Left renal cortex interstitium (tissue), 4 donors: ENCODE results near the gene CCDC88A. TPM values are rescaled to one million over a fixed set of nuclear protein-coding genes. Genes with fewer than 3 reads are reported as not detected.
"Not testable (repeated sequence)": the region's sequence is repeated elsewhere in the genome, so short reads cannot be mapped to it uniquely, and the experiment has no call there.

ENCODE experiments used
- DNase-seq, 4 donors: peaks; one replicate each; pipeline ENCODE4 v3.0.0-alpha.2; 2013; ENCODE audit warnings: low read depth in 4 of 4, low spot score in 2 of 4, missing footprints in 1 of 4
- polyA plus RNA-seq, 4 donors: library from polyadenylated mRNA; unstranded; fragments of 120-200 nt; gene quantifications; one replicate each; pipeline ENCODE4 v1.2.1, GENCODE V29; 2013; ENCODE audit not compliant: insufficient read length in 4 of 4

CCDC88A gene, protein sequence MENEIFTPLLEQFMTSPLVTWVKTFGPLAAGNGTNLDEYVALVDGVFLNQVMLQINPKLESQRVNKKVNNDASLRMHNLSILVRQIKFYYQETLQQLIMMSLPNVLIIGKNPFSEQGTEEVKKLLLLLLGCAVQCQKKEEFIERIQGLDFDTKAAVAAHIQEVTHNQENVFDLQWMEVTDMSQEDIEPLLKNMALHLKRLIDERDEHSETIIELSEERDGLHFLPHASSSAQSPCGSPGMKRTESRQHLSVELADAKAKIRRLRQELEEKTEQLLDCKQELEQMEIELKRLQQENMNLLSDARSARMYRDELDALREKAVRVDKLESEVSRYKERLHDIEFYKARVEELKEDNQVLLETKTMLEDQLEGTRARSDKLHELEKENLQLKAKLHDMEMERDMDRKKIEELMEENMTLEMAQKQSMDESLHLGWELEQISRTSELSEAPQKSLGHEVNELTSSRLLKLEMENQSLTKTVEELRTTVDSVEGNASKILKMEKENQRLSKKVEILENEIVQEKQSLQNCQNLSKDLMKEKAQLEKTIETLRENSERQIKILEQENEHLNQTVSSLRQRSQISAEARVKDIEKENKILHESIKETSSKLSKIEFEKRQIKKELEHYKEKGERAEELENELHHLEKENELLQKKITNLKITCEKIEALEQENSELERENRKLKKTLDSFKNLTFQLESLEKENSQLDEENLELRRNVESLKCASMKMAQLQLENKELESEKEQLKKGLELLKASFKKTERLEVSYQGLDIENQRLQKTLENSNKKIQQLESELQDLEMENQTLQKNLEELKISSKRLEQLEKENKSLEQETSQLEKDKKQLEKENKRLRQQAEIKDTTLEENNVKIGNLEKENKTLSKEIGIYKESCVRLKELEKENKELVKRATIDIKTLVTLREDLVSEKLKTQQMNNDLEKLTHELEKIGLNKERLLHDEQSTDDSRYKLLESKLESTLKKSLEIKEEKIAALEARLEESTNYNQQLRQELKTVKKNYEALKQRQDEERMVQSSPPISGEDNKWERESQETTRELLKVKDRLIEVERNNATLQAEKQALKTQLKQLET (N-terminal part only)
- 10 to 100 TPM; 50.0 to 89.2 (median 64.6) TPM for polyA plus RNA-seq

DNA sequence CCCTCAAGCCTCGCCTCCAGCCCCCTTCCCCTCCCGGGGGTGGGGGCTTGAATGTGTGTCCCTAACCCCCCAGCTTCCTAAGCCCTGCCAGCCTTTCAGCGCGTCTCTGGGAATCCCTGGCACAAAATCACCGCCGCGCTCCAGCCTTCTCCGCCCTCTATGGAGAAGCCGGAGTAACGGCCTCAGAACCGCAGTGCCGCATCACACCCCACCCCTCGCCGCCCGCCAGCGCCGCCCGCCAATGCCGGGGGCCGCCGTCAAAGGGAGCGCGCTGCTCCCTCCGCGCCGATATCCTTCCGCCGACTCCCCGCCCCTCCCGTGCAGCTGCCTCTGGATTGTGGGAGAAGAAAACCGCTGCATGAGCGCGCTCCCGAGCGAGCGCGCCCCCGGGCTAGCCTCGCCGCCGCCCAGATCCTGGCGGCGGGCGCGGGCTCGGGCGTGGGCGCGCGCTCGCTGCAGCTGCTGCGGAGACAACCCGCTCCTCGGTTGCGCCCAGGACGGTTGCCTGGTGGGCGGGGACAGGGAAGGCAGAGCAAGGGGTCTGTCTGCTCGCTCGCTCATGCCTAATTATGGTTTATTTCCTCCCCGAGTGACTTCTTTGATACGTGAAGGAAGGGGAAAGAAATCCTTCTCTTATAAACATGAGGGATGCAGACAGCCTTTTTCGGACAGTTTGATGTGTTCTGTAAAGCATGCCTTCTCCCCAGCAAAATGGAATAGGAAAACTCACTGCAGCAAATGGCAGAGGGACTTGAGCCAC is at the start of gene CCDC88A:
Gene CCDC88A (minus strand): TSS at position 178 of the 760 bp plus-strand sequence. CDS start 777 bp downstream, outside the sequence.
- peak; percentile 87 to 97 (median 96) for DNase-seq

DNA sequence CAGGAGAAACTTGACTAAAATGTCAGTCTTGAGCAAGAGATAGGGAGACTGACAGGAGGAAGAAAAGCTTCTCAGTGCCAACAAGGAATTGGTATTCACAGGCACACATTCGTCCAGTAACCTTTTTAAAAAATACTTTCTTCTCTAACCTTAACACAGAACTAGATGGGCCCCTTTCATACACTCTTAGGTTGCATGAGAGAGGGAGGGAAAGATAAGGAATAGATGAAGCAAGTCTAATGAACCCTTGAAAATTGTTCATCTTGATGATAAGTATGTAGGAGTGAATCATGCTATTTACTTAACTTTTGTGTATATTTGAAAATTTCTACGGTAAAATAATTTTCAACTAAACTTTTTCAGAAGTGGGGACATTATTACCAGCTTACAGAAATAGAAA is 42.0 kb upstream of the CCDC88A start:
- no peak for DNase-seq

DNA sequence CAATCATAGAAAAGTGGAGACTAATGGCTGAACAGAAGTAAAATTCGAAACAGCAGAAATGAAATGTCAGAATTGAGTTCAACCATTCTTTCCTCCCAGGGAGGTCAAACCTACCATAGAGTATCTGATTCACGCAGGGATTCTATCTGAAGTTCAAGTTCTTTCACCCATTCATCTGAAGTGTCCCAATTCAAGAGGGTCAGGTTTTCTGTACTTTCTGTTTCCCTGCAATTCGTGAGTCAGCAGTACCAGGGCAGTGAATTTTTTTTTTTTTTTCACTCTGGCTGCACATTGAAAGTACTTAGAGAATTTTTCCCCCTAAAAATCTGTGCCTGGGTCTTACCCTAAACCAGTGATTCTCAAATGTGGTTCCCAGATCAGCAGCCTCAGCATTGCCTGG is 40.9 kb upstream of the CCDC88A start:
- DNase-seq: no peak

DNA sequence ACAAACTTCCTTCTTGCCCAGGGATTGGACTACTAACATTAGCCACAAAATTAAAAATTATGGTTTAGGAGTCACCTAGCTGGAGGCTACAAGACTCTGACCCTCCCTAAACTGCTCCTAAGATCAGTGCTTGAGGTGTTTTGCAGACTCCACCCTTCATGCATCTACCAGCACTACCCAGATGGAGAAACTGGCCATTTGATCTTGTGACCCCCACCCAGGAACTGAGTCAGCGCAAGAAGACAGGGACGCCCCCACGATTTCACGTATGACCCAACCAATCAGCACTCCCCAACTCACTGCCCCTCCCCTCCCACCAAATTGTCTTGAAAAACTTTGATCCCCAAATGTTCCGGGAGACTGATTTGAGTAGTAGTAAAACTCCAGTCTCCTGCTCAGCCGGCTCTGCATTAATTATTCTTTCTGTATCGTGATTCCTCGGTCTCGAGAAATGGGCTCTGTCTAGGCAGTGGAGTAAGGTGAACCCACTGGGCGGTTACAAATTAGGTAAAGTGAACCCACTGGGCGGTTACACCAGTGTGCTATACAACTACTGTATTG is 40.1 kb upstream of the CCDC88A start:
- no peak for DNase-seq

DNA sequence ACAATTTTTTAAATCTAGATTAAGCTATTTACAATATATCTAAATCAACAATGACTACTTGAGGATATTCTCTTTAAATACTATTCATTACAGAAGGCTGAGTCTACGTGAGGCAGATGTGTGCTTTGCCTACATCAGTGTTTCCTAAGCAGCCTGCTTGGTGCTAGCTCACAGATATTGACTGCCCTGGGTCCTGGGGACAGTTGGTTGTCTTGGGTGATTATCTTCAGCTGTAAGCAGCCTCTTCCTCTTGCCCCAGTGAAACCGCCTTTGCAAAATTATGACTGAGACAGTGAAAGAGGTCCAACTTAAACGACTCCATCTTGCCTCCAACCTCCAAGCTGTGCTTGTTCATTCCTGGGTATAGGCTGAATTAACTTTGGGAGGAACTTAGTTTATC is 39.6 kb upstream of the CCDC88A start:
- DNase-seq: no peak

DNA sequence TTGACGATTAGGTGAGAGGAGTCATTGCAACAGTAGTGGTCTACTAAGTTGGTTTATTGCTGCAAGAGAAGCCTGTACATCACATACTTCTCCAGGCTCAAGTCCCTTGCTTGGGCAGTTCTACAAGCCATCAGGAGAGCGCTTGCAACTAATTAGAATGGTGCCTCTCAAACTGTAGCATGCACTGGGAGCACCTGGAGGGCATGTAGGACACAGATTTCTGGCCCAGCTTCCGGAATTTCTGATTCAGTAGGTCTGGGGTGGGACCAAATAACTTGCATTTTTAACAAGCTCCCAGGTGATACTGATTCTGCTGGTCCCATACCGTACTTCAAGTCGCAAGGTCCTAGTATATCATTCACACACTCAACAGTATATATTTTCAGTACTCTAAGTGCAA is 34.5 kb upstream of the CCDC88A start:
- DNase-seq: no peak

DNA sequence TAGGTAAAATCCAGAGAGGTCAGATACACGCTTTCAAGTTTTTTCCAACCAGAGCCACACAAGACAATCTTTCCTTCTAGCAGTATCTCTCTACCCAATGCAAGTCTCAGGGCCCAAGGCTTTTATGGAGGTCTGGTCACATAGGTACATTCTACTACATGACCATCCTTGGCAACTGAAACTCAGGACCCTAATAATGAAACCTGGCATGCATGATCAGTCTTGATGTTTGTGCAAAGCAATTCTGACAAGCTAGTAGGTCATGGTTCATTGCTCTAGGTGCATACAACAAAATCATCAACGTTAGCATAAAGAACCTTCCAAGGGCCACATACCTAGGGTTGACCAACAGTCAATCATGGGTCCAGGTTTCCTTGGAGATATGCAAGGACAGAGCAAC is 33.2 kb upstream of the CCDC88A start:
- no peak for DNase-seq

DNA sequence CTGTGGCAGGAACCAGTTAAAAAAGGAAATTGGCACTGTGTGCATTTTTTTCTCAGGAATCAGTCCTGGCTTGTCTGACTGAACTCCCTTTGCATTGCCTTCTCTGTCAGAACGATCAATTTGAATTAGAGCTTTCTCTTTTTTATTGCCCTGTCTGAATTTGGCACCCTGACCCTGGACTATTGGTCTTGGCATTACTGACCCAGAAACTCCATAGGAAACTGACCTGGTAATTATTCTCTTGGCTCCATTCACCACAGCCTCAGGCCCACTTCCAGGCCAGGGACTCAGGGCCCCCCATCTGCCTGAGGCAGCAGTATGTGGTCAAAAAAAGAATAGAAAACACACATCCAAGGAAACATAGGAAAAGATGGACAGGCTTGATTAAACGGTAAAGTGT is 32.0 kb upstream of the CCDC88A start:
- no peak for DNase-seq

DNA sequence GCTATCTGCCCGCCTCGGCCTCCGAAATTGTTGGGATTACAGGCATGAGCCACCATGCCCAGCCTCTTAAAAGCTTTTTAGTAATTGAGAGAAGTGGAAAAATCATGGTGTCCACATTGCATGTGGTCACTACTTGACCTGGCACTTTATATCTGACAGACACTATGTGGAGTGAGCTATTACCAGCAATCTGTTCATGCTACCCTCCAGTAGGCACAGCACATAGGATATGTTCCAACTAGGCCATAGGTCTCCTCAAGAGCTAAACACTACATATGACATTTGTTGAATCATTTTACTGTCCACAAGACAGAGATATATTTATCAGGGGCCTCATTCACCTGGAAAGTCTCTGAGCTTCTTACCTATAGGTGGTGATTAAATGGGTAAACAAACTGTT is 30.4 kb upstream of the CCDC88A start:
- not testable (repeated sequence) for DNase-seq

DNA sequence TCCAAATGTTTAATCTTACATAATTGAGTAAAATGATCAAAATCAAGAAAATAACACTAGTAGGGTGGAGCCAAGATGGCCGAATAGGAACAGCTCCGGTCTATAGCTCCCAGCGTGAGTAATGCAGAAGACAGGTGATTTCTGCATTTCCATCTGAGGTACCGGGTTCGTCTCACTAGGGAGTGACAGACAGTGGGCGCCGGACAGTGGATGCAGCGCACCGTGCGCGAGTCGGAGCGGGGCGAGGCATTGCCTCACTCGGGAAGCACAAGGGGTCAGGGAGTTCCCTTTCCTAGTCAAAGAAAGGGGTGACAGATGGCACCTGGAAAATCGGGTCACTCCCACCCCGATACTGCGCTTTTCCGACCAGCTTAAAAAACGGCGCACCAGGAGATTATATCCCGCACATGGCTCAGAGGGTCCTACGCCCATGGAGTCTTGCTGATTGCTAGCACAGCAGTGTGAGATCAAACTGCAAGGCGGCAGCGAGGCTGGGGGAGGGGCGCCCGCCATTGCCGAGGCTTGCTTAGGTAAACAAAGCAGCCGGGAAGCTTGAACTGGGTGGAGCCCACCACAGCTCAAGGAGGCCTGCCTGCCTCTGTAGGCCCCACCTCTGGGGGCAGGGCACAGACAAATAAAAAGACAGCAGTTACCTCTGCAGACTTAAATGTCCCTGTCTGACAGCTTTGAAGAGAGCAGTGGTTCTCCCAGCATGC is 22.5 kb upstream of the CCDC88A start:
- DNase-seq: not testable (repeated sequence)

DNA sequence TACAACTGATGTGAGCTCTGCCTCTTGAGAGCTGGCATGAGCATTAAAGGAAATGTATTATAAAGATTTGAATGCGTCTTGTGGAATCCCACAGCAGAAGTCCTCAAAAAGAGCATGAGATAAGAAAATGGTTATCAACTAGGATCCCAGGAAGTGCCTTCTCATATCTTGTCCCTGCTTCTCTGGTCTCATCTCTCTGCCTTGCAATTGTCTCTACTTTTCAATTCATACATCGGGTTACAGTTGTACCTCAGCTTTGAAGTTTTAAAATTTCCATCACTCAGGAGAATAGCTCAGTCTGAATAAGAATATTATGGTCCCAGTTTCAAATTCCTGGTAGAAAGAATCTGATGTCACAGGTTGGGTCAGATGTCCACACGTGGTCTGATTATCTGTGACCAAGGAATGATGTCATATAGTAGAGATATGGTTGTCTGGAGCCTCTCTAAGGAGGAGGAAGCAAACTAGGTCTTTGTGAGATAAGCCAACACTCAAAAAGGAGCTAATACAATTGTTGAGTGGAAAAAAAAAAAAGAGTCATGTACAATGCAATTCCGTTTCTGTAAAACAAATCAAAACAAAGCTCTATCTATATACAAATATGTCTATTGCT is 21.7 kb upstream of the CCDC88A start:
- no peak for DNase-seq

DNA sequence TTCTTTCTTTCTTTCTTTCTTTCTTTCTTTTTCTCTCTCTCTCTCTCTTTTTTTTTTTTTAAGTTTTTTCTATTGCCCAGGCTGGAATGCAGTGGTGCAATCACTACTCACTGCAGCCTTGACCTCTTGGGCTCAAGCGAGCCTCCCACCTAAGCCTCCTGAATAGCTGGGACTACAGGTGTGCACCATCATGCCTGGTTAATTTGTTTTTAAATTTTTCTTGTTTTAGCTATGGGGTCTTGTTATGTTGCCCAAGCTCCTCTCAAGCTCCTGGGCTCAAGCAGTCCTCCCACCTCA is 19.4 kb upstream of the CCDC88A start:
- DNase-seq: no peak

DNA sequence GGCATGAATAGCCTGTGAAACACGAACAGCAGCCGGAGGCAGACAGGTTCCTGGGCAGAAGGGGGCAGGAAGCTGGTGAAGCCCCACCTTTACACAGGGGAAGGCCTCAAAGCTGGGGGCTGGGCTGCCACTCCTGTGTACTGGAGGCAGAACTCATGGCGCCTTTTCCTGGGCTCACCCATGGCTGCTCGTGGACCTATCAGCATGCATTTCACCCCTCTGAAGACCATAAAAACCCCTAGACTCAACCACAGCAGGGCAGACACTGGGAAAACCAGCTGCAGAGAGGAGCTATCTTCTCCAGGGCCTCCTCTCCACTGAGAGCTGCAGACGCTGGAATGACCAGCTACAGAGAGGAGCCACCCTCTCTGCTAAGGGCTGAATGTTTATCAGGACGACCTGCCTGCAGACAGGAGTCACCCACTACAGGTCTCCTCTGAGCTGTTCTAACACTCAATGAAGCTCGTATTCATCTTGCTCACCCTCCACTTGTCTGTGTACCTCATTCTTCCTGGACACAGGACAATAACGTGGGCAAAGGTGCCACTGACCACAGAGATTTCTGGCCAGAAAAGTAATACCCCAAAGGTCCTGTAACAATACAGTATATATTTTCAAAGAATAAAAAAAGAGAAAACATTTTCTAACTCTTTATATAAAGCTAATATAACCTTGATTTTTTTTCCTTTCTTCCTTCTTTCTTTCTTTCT is 18.9 kb upstream of the CCDC88A start:
- no peak for DNase-seq

DNA sequence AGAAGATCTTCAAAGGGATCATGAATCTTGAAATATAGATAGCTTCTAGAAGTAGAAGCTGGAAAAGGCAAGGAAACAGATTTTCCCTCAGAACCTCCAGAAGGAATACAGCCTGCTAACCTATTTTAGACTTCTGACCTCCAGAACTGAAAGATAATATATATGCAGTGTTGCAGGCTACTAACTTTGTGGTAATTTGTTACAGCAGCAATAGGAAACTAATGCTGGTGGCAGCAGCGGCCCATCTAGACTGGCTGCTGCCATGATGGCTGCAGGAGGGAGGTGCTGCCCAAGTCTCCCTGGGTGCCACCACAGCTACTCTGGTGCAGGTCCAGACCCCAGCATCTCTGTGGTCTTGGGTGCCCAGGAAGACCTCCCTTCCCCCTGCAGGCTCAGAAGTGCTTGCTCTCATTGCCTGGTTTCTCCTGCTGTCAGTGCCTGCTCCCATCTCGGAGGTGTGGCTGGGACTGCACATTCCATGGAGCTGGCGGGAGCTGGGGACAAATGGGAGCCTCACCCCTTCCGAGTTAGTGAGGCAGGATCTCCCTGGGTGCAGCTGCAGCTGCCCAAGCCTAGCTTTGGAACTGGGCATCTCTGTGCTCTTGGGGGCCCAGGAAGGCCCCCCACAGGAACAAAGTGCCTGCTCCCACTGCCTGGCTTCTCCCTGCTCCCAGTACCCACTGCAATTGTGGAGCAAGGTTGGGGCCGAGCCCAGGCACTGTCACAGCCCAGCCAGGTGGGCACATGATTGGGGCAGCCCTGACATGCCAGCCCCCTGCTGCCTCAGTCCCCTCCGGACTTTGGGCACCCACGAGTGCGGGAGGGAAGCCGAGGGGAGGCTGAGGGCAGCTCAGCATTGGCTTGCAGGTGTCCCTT is 18.1 kb upstream of the CCDC88A start:
- no peak for DNase-seq

DNA sequence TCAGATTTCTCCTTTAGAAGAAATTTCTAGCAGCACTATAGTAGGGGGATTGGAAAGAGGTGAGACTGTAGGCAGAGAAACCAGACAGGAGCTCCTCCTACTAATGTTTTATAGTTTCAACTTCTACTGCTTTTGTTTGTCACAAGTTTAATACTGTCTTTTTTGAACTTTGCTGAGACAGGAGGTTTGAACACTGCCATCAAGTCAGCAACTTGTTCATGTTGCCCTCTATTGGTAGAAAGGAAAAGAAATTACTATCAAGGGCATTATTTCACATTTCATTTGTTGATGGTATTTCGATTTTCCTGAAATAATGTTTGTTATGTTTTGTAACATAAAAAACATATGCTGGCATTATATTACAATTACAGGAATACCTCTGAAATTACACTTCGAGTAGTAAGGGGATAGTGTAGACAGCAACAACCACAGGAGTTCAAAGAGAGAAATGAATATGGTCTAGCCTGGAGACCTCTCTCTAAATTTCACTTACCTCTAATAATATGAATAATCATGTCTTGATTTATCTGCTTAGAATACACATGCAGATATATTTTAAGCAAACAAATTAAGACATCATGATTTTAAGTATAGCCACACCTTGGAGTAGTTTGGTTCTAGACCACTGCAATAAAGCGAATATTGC is 12.4 kb upstream of the CCDC88A start:
- no peak for DNase-seq

DNA sequence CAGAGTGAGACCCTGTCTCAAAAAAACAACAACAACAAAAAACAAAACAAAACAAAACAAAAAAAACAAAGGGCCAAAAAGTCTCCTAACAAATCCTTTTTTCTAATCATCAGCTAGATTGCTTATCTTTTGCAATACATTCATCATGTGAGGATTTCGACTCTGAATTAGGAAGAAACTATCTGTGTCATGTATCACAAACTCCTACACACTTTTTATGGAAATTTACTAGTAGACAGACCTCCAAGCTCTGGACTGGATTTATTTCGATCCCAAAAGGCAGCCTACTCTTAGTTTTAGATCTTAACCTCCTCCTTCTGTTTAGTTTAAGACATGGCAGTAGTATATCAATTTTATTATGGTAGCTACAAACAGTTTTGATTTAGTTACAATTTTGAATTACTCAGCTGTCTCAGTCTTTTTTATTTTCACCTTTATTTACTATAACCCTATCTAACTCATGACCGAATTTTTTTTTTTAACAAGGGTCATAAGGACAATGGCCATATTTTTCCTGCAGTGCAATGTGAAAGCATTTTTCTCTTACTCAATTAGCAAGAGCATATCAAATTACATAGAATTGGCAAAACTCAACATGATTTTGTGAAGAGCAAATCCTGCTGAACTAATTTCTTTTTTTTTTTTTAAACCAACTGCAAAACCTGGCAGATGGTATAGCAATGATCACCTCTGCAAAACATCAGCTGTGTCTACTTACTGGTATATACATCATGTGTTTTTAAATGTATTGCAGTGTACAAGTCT is 10.7 kb upstream of the CCDC88A start:
- DNase-seq: no peak
